ENCODE measurements around the gene TMEM161B. TPM values are rescaled to one million over a fixed set of nuclear protein-coding genes. Genes with fewer than 3 reads are reported as not detected.

The TMEM161B gene
- total RNA-seq, 2 experiments from 2014 or later = 20.3 to 32.7 TPM

DNA sequence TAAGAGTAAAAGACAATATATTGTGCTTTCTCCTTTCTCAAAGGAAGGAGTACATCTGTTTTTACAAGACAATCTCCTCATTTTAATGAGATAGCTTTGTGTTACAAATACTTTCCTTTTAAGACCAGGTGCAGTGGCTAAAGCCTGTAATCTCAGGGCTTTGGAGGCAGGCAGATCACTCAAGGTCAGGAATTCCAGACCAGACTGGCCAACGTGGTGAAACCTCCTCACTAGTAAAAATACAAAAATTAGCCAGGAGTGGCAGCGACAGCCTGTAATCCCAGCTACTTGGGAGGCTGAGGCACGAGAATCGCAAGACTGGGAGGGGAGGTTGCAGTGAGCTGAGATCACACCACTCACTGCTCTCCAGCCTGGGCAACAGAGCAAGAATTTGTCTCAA lies 11.8 kb downstream of the TMEM161B start:
- no peak for TF ChIP-seq EZH2phosphoT487 (IDR thresholded peaks at IDR 0.05; ENCODE audit: borderline replicate concordance, low read depth, low read length)
- TF ChIP-seq, protein P1, sequence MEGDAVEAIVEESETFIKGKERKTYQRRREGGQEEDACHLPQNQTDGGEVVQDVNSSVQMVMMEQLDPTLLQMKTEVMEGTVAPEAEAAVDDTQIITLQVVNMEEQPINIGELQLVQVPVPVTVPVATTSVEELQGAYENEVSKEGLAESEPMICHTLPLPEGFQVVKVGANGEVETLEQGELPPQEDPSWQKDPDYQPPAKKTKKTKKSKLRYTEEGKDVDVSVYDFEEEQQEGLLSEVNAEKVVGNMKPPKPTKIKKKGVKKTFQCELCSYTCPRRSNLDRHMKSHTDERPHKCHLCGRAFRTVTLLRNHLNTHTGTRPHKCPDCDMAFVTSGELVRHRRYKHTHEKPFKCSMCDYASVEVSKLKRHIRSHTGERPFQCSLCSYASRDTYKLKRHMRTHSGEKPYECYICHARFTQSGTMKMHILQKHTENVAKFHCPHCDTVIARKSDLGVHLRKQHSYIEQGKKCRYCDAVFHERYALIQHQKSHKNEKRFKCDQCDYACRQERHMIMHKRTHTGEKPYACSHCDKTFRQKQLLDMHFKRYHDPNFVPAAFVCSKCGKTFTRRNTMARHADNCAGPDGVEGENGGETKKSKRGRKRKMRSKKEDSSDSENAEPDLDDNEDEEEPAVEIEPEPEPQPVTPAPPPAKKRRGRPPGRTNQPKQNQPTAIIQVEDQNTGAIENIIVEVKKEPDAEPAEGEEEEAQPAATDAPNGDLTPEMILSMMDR (conservative IDR thresholded peaks at IDR 0.05; ENCODE audit: low read length) = no peak
- H3K9me2 ChIP-seq (ENCODE audit: insufficient read depth, low read length) = no peaks in the 10 kb centered on the region
- CTCF ChIA-PET (ENCODE audit: unreplicated experiment) = no interaction called here
- no TSS peak for BruUV-seq (replicated peaks)
- H3K9me3 ChIP-seq (ENCODE audit: low read length) = no peaks in the 10 kb centered on the region
- H3K4me3 ChIP-seq (ENCODE audit: low read depth, low read length, poor library complexity, severe bottlenecking) = no peak overlapping the region
- peaks cover 72% of the 10 kb centered on the region for H3K36me3 ChIP-seq (ENCODE audit: insufficient read depth, low read length)
- H3K4me2 ChIP-seq (ENCODE audit: low read length) = no peak overlapping the region
- peaks cover 100% of the 10 kb centered on the region for H3K79me2 ChIP-seq (ENCODE audit: insufficient read depth, low read depth, low read length)
- peaks cover 23% of the 10 kb centered on the region; the same call in 1 of the 2 replicates for H4K20me1 ChIP-seq (ENCODE audit: insufficient read depth, low read length)
- H2AFZ ChIP-seq (ENCODE audit: low read length) = no peak overlapping the region
- POLR2A ChIA-PET = interaction anchor here (0.8 to 1.7 kb wide), 8 partner anchors 10 to 46 kb away, joined by 3 to 7 read pairs (median 4); no protein-coding TSS in a partner anchor
- no peak overlapping the region for H3K27ac ChIP-seq (ENCODE audit: low read depth, low read length, poor library complexity, severe bottlenecking)
- no peaks in the 10 kb centered on the region for H3K4me1 ChIP-seq (ENCODE audit: insufficient read depth, low read length, poor library complexity, severe bottlenecking)
- DNase-seq (ENCODE audit: low spot score) = no peak
- intact Hi-C loops (cut with micrococcal nuclease; ENCODE audit: unreplicated experiment) = no loop called here

DNA sequence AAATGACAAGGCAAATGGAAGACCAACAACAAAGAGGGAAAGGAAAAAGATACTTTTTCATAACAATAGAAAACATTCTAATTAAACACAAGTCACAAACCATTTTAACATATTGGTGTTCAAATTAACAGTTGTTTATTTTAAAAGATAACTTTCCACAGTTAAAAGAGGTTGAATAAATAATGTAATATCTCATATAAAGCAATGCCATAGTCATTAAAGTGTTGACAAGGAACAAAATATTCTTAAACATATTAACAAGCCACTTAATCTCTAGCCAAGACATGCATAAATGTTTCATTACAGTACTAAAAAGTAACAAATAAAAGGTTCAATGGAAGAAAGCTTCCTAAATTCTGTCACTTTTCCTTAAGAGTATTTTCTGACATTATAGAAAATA lies 12.6 kb downstream of the TMEM161B start:
- DNase-seq (ENCODE audit: low spot score) = no peak
- Histone ChIP-seq H2AFZ (ENCODE audit: low read length) (no peak overlapping the region), H3K4me1 (ENCODE audit: insufficient read depth, low read length, poor library complexity, severe bottlenecking) (no peaks in the 10 kb centered on the region), H3K36me3 (ENCODE audit: insufficient read depth, low read length) (peaks cover 72% of the 10 kb centered on the region), H4K20me1 (ENCODE audit: insufficient read depth, low read length) (peaks cover 23% of the 10 kb centered on the region; the same call in 1 of the 2 replicates), H3K79me2 (ENCODE audit: insufficient read depth, low read depth, low read length) (peaks cover 100% of the 10 kb centered on the region), H3K27ac (ENCODE audit: low read depth, low read length, poor library complexity, severe bottlenecking) (no peak overlapping the region), H3K9me2 (ENCODE audit: insufficient read depth, low read length) (no peaks in the 10 kb centered on the region), H3K9me3 (ENCODE audit: low read length) (no peaks in the 10 kb centered on the region), H3K4me3 (ENCODE audit: low read depth, low read length, poor library complexity, severe bottlenecking) (no peak overlapping the region), H3K4me2 (ENCODE audit: low read length) (no peak overlapping the region)
- intact Hi-C loops (cut with micrococcal nuclease; ENCODE audit: unreplicated experiment) = no loop called here
- no TSS peak for BruUV-seq (replicated peaks)
- POLR2A ChIA-PET = interaction anchor here (1.2 to 1.7 kb wide), 2 partner anchors 19 to 21 kb away, joined by 3 to 4 read pairs; no protein-coding TSS in a partner anchor
- CTCF ChIA-PET (ENCODE audit: unreplicated experiment) = no interaction called here
- TF ChIP-seq, protein P1 (conservative IDR thresholded peaks at IDR 0.05; ENCODE audit: low read length) = no peak
- TF ChIP-seq EZH2phosphoT487 (IDR thresholded peaks at IDR 0.05; ENCODE audit: borderline replicate concordance, low read depth, low read length) = no peak

DNA sequence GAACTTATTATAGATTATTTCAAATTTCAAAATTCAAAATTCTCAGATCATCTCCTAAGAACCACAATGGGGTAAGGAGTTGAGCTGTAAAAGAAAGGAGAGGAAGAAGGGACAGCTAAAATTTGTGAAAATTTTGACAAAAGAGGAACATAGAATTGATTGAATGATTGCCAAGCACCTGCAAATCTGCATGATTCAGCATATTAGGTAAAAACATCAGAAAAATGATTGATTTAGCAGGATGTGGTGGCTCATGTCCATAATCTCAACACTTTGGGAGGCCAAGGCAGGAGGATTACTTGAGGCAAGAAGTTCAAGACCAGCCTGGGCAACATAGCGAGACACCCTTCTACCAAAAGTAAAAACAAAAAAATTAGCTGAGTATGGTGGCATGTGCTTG lies 14.3 kb downstream of the TMEM161B start:
- Histone ChIP-seq H3K4me1 (ENCODE audit: insufficient read depth, low read length, poor library complexity, severe bottlenecking) (no peaks in the 10 kb centered on the region), H3K36me3 (ENCODE audit: insufficient read depth, low read length) (peaks cover 71% of the 10 kb centered on the region), H3K27ac (ENCODE audit: low read depth, low read length, poor library complexity, severe bottlenecking) (no peak overlapping the region), H3K79me2 (ENCODE audit: insufficient read depth, low read depth, low read length) (peaks cover 100% of the 10 kb centered on the region), H2AFZ (ENCODE audit: low read length) (no peak overlapping the region), H4K20me1 (ENCODE audit: insufficient read depth, low read length) (peaks cover 23% of the 10 kb centered on the region; the same call in 1 of the 2 replicates), H3K4me3 (ENCODE audit: low read depth, low read length, poor library complexity, severe bottlenecking) (no peak overlapping the region), H3K9me3 (ENCODE audit: low read length) (no peaks in the 10 kb centered on the region), H3K4me2 (ENCODE audit: low read length) (no peak overlapping the region), H3K9me2 (ENCODE audit: insufficient read depth, low read length) (no peaks in the 10 kb centered on the region)
- TF ChIP-seq, protein P1 (conservative IDR thresholded peaks at IDR 0.05; ENCODE audit: low read length) = no peak
- no peak for TF ChIP-seq EZH2phosphoT487 (IDR thresholded peaks at IDR 0.05; ENCODE audit: borderline replicate concordance, low read depth, low read length)
- CTCF ChIA-PET (ENCODE audit: unreplicated experiment) = no interaction called here
- POLR2A ChIA-PET = no interaction called here
- no TSS peak for BruUV-seq (replicated peaks)
- no peak for DNase-seq (ENCODE audit: low spot score)
- intact Hi-C loops (cut with micrococcal nuclease; ENCODE audit: unreplicated experiment) = no loop called here

Data from OCI-LY7 (cell line).